SW 1271 (cell line): ENCODE results near the gene NPW.
"Not testable (repeated sequence)": the region's sequence is repeated elsewhere in the genome, so short reads cannot be mapped to it uniquely, and the experiment has no call there.

Source experiments
- DNase-seq, 2 experiments: peaks; one replicate each; lab custom pipeline; 2025; lab: John Stamatoyannopoulos, UW

Gene NPW

GRCh38 chr16:2002406-2003230, 17.0 kb upstream of the NPW start:
- no peak for DNase-seq

GRCh38 chr16:2003231-2003826, 16.3 kb upstream of the NPW start:
- no peak for DNase-seq

GRCh38 chr16:2003827-2004641, 15.6 kb upstream of the NPW start:
- DNase-seq: peak in 1 of 2 experiments; percentile 63

- DNase-seq: no peak
These were observed 14.6 kb upstream of the NPW start for GRCh38 chr16:2004795-2005517.

- no peak for DNase-seq
These were observed 13.9 kb upstream of the NPW start for GRCh38 chr16:2005646-2006045.

- DNase-seq: no peak
These were observed 13.3 kb upstream of the NPW start for GRCh38 chr16:2006317-2006716.

- no peak for DNase-seq
These were observed 12.3 kb upstream of the NPW start for GRCh38 chr16:2007081-2007836.

- no peak for DNase-seq
These were observed 11.5 kb upstream of the NPW start for GRCh38 chr16:2008009-2008526.

GRCh38 chr16:2008631-2009163, 10.9 kb upstream of the NPW start:
- DNase-seq: no peak

- no peak for DNase-seq
These were observed 10.3 kb upstream of the NPW start for GRCh38 chr16:2009164-2009711.

- peak in 1 of 2 experiments; percentile 57 for DNase-seq
These were observed 9.6 kb upstream of the NPW start, which contains the start of gene ZNF598 for GRCh38 chr16:2009791-2010510. ZNF598 (minus strand) TSS chr16:2009821.

- DNase-seq: not testable (repeated sequence)
These were observed 7.9 kb upstream of the NPW start for GRCh38 chr16:2011726-2012125.

- no peak for DNase-seq
These were observed 6.1 kb upstream of the NPW start for GRCh38 chr16:2013527-2013926.

GRCh38 chr16:2015117-2015946, 4.3 kb upstream of the NPW start:
- DNase-seq: no peak

- DNase-seq: no peak
These were observed 3.7 kb upstream of the NPW start for GRCh38 chr16:2015947-2016208.

GRCh38 chr16:2016407-2016922, 3.1 kb upstream of the NPW start:
- no peak for DNase-seq

GRCh38 chr16:2019921-2020831, 591 bp downstream of the NPW start:
- DNase-seq: no peak

- DNase-seq: no peak
These were observed 3.1 kb downstream of the NPW start for GRCh38 chr16:2022723-2023091.
